ENCODE measurements around the gene SCLY.
A peak's percentile ranks its signal among the peaks of the same experiment; 100 is the strongest.

Gene SCLY

DNA sequence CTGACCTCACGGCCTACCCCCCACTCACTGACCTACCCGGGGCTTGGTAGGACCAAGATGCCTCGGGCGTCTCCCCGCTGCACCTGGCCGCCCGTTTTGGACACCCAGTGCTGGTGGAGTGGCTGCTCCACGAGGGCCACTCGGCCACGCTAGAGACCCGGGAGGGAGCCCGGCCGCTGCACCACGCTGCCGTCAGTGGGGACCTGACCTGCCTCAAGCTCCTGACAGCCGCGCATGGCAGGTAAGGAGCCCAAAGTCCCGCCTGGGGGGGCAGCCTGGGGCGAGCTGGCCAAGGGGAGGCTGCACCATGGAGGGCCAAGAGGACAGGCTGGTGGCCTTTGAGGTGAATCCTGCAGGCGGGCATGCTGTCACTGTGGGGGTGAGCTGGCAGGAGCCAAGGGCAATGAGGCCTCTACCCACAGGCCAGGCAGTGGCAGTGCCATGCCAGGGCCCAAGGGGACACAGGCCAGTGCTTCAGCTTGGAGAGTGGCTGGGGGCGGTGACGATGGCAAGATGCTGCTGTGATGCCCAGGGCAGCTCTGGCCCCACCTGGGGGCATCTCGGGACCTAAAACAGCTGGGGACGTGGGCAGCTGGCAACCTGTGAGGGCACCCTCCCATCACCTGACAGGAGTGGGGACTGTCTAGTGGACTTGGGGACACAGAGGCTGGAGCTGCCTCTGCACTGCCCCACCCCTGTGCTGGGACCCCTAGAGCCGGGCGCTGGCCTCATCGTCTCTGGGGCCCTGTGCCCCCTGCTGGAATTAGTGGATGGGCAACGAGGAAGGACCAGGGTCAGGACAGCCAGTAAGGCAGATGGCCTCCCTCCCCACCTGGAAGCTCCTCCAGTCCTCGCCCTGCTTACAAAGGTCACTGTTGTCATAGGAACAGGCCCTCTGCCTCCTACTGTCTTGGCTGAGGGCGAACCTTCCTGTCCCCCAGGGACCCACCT is 41.4 kb downstream of the SCLY start:
- Histone ChIP-seq H3K27me3 (ENCODE audit: control insufficient read depth in 1 of 2, insufficient read depth in 2 of 2, low read length in 2 of 2) (no peaks in the 10 kb centered on the region), H3K4me3 (ENCODE audit: low read depth in 1 of 2, low read length in 2 of 2) (no peak overlapping the region), H3K9me3 (ENCODE audit: control insufficient read depth in 1 of 2, low read length in 2 of 2) (no peaks in the 10 kb centered on the region), H3K9ac (ENCODE audit: low read depth in 1 of 2, low read length in 2 of 2) (no peak overlapping the region), H3K4me1 (ENCODE audit: control insufficient read depth in 1 of 2, insufficient read depth in 2 of 2, low read length in 2 of 2) (peaks cover 17 to 18% of the 10 kb centered on the region in 2 donors), H3K36me3 (ENCODE audit: control insufficient read depth in 1 of 2, insufficient read depth in 2 of 2, low read length in 2 of 2) (no peaks in the 10 kb centered on the region), H3K27ac (ENCODE audit: low read depth, low read length) (no peak overlapping the region)

DNA sequence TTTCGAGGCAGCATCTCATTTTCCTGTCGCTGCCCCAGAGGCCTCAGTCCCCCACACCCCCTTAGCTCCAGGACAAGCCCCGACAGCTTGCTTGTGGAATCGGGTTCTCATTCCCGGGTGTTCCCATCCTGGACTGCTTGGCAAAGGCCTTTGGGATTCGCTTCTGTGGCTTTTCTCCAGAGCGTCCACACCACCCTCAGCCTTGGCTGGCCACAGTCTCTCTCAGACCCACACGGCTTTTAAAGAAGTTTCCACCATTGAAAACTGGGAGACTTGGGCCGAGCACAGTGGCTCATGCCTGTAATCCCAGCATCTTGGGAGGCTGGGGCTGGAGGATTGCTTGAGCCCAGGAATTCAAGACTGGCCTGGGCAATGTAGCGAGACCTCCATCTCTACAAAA is 42.1 kb downstream of the SCLY start:
- H3K9me3 ChIP-seq (ENCODE audit: control insufficient read depth in 1 of 2, low read length in 2 of 2): no peaks in the 10 kb centered on the region
- H3K27me3 ChIP-seq (ENCODE audit: control insufficient read depth in 1 of 2, insufficient read depth in 2 of 2, low read length in 2 of 2): no peaks in the 10 kb centered on the region
- H3K27ac ChIP-seq (ENCODE audit: low read depth, low read length): no peak overlapping the region
- H3K4me3 ChIP-seq (ENCODE audit: low read depth in 1 of 2, low read length in 2 of 2): no peak overlapping the region
- H3K9ac ChIP-seq (ENCODE audit: low read depth in 1 of 2, low read length in 2 of 2): no peak overlapping the region
- H3K4me1 ChIP-seq (ENCODE audit: control insufficient read depth in 1 of 2, insufficient read depth in 2 of 2, low read length in 2 of 2): peaks cover 19 to 22% of the 10 kb centered on the region in 2 donors
- H3K36me3 ChIP-seq (ENCODE audit: control insufficient read depth in 1 of 2, insufficient read depth in 2 of 2, low read length in 2 of 2): no peaks in the 10 kb centered on the region

DNA sequence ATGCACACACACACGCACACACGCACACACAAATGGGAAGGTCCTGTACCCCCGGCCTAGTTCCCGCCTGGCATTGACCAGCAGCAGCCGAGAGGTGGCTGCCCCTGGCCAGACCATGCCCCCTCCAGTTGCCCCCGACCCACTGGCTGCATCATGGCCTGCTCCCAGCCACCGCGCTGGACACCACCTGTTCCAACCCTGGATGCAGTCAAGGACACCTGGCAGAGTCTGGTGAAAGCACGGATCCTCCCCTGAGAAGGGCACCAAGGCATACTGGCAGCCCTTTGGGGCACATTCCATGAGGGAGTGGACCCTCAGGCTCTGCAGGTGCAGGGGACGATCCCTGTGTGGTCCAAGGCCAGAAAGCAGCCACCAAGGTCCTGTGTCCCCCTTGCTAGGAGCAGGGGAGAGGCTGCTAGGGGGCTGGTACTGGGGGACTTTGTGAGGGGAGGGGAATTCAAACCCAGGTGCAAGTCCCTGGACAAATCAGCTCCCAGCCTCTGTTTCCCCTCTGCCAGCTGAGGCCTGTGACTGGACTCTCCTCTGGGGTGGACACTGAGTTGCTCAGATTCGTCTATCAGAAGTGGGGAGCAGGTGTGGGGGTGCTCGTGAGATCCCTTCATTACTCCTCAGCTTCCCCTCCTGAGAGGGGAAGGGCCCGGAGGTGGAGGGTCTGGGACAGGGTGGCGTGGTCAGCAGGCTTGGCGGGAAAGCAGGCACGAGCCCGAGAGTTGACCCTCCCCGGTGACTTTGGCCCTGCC is 42.8 kb downstream of the SCLY start:
- Histone ChIP-seq H3K36me3 (ENCODE audit: control insufficient read depth in 1 of 2, insufficient read depth in 2 of 2, low read length in 2 of 2) (no peaks in the 10 kb centered on the region), H3K4me1 (ENCODE audit: control insufficient read depth in 1 of 2, insufficient read depth in 2 of 2, low read length in 2 of 2) (peaks cover 18 to 25% of the 10 kb centered on the region in 2 donors), H3K9ac (ENCODE audit: low read depth in 1 of 2, low read length in 2 of 2) (no peak overlapping the region), H3K4me3 (ENCODE audit: low read depth in 1 of 2, low read length in 2 of 2) (no peak overlapping the region), H3K27ac (ENCODE audit: low read depth, low read length) (no peak overlapping the region), H3K9me3 (ENCODE audit: control insufficient read depth in 1 of 2, low read length in 2 of 2) (no peaks in the 10 kb centered on the region), H3K27me3 (ENCODE audit: control insufficient read depth in 1 of 2, insufficient read depth in 2 of 2, low read length in 2 of 2) (no peaks in the 10 kb centered on the region)

DNA sequence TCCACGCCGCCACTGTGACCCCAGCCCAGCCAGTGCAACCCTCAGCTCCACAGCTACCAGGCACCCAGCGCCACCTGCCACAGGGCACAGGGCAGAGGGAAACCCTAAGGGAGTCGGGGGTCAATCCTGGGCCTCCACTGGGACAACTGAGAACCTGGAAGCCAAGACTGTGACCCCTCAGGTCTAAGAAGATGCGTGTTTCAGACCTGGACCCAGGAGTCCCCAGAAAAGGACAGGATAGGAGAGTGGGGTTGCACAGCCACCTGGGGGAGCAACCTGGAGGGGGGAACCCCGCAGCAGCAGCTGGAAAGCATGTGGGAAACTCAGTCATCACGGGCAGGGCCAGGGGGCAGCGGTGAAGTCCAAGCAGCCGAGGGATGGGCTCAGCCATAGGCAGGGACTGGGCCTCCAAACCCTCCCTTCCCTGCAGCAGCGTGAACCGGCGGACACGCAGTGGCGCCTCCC is 43.5 kb downstream of the SCLY start:
- H3K9me3 ChIP-seq (ENCODE audit: control insufficient read depth in 1 of 2, low read length in 2 of 2): no peaks in the 10 kb centered on the region
- H3K36me3 ChIP-seq (ENCODE audit: control insufficient read depth in 1 of 2, insufficient read depth in 2 of 2, low read length in 2 of 2): no peaks in the 10 kb centered on the region
- peaks cover 12 to 23% of the 10 kb centered on the region in 2 donors for H3K4me1 ChIP-seq (ENCODE audit: control insufficient read depth in 1 of 2, insufficient read depth in 2 of 2, low read length in 2 of 2)
- H3K27ac ChIP-seq (ENCODE audit: low read depth, low read length): no peak overlapping the region
- no peak overlapping the region for H3K9ac ChIP-seq (ENCODE audit: low read depth in 1 of 2, low read length in 2 of 2)
- H3K4me3 ChIP-seq (ENCODE audit: low read depth in 1 of 2, low read length in 2 of 2): no peak overlapping the region
- H3K27me3 ChIP-seq (ENCODE audit: control insufficient read depth in 1 of 2, insufficient read depth in 2 of 2, low read length in 2 of 2): no peaks in the 10 kb centered on the region

DNA sequence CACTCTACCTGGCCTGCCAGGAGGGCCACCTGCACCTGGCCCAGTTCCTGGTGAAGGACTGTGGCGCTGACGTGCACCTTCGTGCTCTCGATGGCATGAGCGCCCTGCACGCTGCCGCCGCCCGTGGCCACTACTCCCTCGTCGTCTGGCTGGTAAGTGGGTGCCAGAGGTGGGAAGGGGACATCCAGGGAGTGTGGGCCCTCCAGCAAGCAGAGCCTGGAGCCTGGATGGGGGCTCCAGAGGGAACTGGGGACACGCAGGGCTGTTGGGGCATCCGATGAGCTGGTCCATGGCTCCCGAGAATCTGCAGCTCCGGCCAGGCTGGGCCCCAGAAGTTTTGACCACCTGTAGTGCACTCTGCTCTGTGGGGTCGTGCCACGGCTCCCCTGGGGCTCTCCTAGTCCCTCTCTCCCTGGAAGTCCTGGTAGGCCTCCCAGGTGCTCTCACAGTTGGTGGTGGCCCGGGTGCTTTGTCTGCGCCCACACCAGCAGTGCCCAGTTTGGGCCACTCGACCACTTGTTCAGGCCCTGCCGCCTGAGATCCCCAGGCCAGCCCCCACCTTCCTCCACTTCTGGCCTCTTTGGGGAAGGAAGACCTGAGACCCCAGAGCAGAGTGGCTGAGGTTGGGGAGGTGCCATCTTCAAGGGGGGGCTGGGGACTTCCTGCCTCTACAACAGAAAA is 44.0 kb downstream of the SCLY start:
- Histone ChIP-seq H3K9ac (ENCODE audit: low read depth in 1 of 2, low read length in 2 of 2) (no peak overlapping the region), H3K9me3 (ENCODE audit: control insufficient read depth in 1 of 2, low read length in 2 of 2) (no peaks in the 10 kb centered on the region), H3K27me3 (ENCODE audit: control insufficient read depth in 1 of 2, insufficient read depth in 2 of 2, low read length in 2 of 2) (no peaks in the 10 kb centered on the region), H3K4me3 (ENCODE audit: low read depth in 1 of 2, low read length in 2 of 2) (no peak overlapping the region), H3K36me3 (ENCODE audit: control insufficient read depth in 1 of 2, insufficient read depth in 2 of 2, low read length in 2 of 2) (no peaks in the 10 kb centered on the region), H3K4me1 (ENCODE audit: control insufficient read depth in 1 of 2, insufficient read depth in 2 of 2, low read length in 2 of 2) (peaks cover 9 to 21% of the 10 kb centered on the region in 2 donors), H3K27ac (ENCODE audit: low read depth, low read length) (no peak overlapping the region)

DNA sequence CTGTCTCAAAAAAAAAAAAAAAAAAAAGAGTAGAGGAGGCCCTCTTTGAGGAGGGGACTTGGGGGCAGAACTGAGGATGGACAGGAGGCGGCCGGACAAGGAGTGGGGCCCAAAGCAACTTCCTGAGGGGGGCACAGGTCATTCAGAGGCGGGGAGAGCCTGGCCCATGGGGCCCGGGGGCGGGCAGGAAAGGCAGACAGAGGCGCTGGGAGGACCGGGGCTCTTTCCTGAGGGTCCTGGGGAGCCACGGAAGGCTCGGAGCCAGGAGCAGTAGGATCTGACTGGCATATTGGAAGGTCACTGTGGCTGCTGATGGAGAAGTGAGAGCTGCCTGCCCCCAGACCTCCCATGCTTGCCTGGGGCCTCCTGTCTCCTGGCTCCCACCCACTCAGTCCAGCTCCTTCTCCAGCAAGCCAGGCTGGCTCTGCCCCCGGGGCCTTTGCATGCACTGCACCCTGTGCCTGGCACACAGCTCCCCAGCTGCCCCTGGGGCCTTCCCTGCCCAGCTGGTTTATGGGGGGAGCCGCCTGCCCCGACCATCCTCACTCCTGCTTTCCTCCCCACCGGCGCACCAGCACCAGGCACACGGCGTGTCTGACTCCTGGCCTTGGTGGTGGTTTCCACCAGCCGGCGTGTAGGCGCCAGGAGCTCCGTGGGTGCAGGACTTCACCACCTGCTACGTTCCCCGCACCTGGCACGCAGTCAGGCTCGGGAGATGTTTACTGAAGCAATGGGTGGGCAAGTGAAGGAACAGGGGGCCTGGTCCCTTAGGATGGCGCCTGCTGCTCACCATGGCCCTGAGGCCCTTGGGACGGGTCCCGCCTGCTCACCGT is 44.9 kb downstream of the SCLY start:
- no peaks in the 10 kb centered on the region for H3K9me3 ChIP-seq (ENCODE audit: control insufficient read depth in 1 of 2, low read length in 2 of 2)
- H3K4me3 ChIP-seq (ENCODE audit: low read depth in 1 of 2, low read length in 2 of 2): no peak overlapping the region
- H3K27ac ChIP-seq (ENCODE audit: low read depth, low read length): no peak overlapping the region
- H3K4me1 ChIP-seq (ENCODE audit: control insufficient read depth in 1 of 2, insufficient read depth in 2 of 2, low read length in 2 of 2): peaks cover 9 to 20% of the 10 kb centered on the region in 2 donors
- no peaks in the 10 kb centered on the region for H3K36me3 ChIP-seq (ENCODE audit: control insufficient read depth in 1 of 2, insufficient read depth in 2 of 2, low read length in 2 of 2)
- no peak overlapping the region for H3K9ac ChIP-seq (ENCODE audit: low read depth in 1 of 2, low read length in 2 of 2)
- no peaks in the 10 kb centered on the region for H3K27me3 ChIP-seq (ENCODE audit: control insufficient read depth in 1 of 2, insufficient read depth in 2 of 2, low read length in 2 of 2)

DNA sequence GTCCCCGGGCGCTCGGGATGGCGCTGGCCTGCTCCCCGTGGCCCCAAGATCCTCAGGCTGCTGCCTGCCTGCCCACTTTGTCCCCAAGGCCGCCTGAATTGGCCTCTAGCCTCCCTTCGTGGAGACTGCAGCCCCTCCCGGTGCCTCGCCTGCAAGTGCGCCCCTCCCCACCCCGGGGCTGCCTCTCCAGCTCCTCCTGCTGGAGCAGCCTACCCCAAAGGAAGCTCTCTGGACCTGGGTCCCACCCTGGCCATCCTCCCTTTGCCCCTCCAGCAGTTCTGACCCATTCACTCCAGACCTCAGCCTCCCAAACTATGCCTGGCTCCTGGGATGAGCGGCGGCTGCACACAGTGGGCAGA is 45.5 kb downstream of the SCLY start:
- H3K4me3 ChIP-seq (ENCODE audit: low read depth in 1 of 2, low read length in 2 of 2): no peak overlapping the region
- H3K27ac ChIP-seq (ENCODE audit: low read depth, low read length): no peak overlapping the region
- peaks cover 9 to 20% of the 10 kb centered on the region in 2 donors for H3K4me1 ChIP-seq (ENCODE audit: control insufficient read depth in 1 of 2, insufficient read depth in 2 of 2, low read length in 2 of 2)
- no peaks in the 10 kb centered on the region for H3K27me3 ChIP-seq (ENCODE audit: control insufficient read depth in 1 of 2, insufficient read depth in 2 of 2, low read length in 2 of 2)
- no peaks in the 10 kb centered on the region for H3K36me3 ChIP-seq (ENCODE audit: control insufficient read depth in 1 of 2, insufficient read depth in 2 of 2, low read length in 2 of 2)
- H3K9ac ChIP-seq (ENCODE audit: low read depth in 1 of 2, low read length in 2 of 2): no peak overlapping the region
- H3K9me3 ChIP-seq (ENCODE audit: control insufficient read depth in 1 of 2, low read length in 2 of 2): no peaks in the 10 kb centered on the region

DNA sequence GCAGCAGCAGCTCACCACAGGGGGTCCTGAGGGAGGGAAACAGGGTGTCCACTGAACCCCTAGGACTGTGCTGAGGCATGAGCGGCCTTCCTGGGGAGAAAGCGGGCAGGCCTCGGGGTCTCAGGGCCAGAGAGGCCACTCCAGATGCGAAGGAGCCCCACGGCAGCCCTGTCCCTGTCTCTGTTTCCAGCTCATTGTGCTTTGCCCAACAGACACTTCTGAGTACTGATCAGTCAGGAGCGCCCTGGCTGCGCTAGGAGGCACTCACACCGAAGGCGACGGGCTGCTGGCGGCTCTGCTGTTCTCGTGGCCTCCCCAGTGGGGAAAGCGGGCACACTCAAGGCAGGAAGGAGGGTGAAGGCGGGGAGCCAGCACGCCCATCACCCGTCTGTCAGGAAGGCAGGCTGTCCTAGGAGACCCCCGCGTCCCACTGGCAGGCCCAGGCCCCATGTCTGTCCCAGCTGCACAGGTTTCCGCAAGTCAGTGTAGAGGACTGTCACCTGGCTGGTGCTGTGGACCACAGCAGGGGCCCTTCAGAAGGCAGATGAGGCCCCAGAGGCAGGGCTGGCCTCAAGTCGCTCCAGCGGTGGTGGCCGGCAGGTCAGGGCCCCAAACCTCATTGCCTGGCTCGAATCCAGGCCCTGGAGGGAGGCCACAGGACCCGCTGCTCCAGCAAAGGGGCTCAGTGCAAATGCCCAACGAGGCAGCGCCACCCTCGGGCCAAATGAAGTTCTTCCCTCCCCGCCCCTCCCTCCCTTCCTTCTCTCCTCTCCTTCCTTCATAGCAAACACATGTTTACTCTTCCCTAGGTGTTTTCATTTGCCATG is 46.1 kb downstream of the SCLY start:
- no peak overlapping the region for H3K27ac ChIP-seq (ENCODE audit: low read depth, low read length)
- no peaks in the 10 kb centered on the region for H3K27me3 ChIP-seq (ENCODE audit: control insufficient read depth in 1 of 2, insufficient read depth in 2 of 2, low read length in 2 of 2)
- H3K4me1 ChIP-seq (ENCODE audit: control insufficient read depth in 1 of 2, insufficient read depth in 2 of 2, low read length in 2 of 2): peaks cover 9 to 20% of the 10 kb centered on the region in 2 donors
- peak overlapping the region in 1 of 2 donors; percentile 43 for H3K9ac ChIP-seq (ENCODE audit: low read depth in 1 of 2, low read length in 2 of 2)
- H3K9me3 ChIP-seq (ENCODE audit: control insufficient read depth in 1 of 2, low read length in 2 of 2): no peaks in the 10 kb centered on the region
- H3K4me3 ChIP-seq (ENCODE audit: low read depth in 1 of 2, low read length in 2 of 2): peak overlapping the region; percentile 54 to 62
- H3K36me3 ChIP-seq (ENCODE audit: control insufficient read depth in 1 of 2, insufficient read depth in 2 of 2, low read length in 2 of 2): no peaks in the 10 kb centered on the region
